Measurements from ENCODE around the gene AGAP1. TPM values are rescaled to one million over a fixed set of nuclear protein-coding genes. Genes with fewer than 3 reads are reported as not detected.
A peak's percentile ranks its signal among the peaks of the same experiment; 100 is the strongest.
"Not testable (repeated sequence)": the region's sequence is repeated elsewhere in the genome, so short reads cannot be mapped to it uniquely, and the experiment has no call there.

Gene AGAP1
- total RNA-seq, 1 donor from 2014 or later: 47.2 TPM

- Mint-ChIP-seq H3K36me3 (ENCODE audit: insufficient read depth) (peaks cover 12% of the 10 kb centered on the region), H3K27me3 (no peaks in the 10 kb centered on the region), H3K27ac (peak overlapping the region; percentile 28), H3K9me3 (ENCODE audit: low read depth) (peaks cover 3% of the 10 kb centered on the region), H3K4me3 (ENCODE audit: low read depth) (no peak overlapping the region), H3K4me1 (ENCODE audit: low read depth) (peaks cover 14% of the 10 kb centered on the region)
- DNase-seq (ENCODE audit: low spot score, unreplicated experiment): no peak
- TF ChIP-seq CTCF (IDR thresholded peaks at IDR 0.05; ENCODE audit: unreplicated experiment): no peak
Observed at GRCh38 chr2:235601960-235602704, 108.3 kb downstream of the AGAP1 start.

GRCh38 chr2:235602971-235603370 is 109.1 kb downstream of the AGAP1 start:
- H3K27me3 Mint-ChIP-seq; H3K27ac Mint-ChIP-seq; H3K4me3 Mint-ChIP-seq (ENCODE audit: low read depth); DNase-seq (ENCODE audit: low spot score, unreplicated experiment); H3K9me3 Mint-ChIP-seq (ENCODE audit: low read depth): not testable (repeated sequence)
- Mint-ChIP-seq H3K36me3 (ENCODE audit: insufficient read depth) (peaks cover 10% of the 10 kb centered on the region), H3K4me1 (ENCODE audit: low read depth) (peaks cover 14% of the 10 kb centered on the region)

GRCh38 chr2:235603659-235604058 is 109.8 kb downstream of the AGAP1 start:
- Mint-ChIP-seq H3K9me3 (ENCODE audit: low read depth) (peaks cover 3% of the 10 kb centered on the region), H3K4me1 (ENCODE audit: low read depth) (peaks cover 14% of the 10 kb centered on the region), H3K4me3 (ENCODE audit: low read depth) (no peak overlapping the region), H3K27me3 (no peaks in the 10 kb centered on the region), H3K36me3 (ENCODE audit: insufficient read depth) (peaks cover 9% of the 10 kb centered on the region), H3K27ac (no peak overlapping the region)
- DNase-seq (ENCODE audit: low spot score, unreplicated experiment): no peak
- no peak for TF ChIP-seq CTCF (IDR thresholded peaks at IDR 0.05; ENCODE audit: unreplicated experiment)

- peak overlapping the region; percentile 29 for H3K27ac Mint-ChIP-seq
- TF ChIP-seq CTCF (IDR thresholded peaks at IDR 0.05; ENCODE audit: unreplicated experiment): no peak
- no peak for DNase-seq (ENCODE audit: low spot score, unreplicated experiment)
- H3K9me3 Mint-ChIP-seq (ENCODE audit: low read depth): peaks cover 3% of the 10 kb centered on the region
- H3K36me3 Mint-ChIP-seq (ENCODE audit: insufficient read depth): peaks cover 9% of the 10 kb centered on the region
- H3K4me1 Mint-ChIP-seq (ENCODE audit: low read depth): peaks cover 12% of the 10 kb centered on the region
- H3K4me3 Mint-ChIP-seq (ENCODE audit: low read depth): no peak overlapping the region
- no peaks in the 10 kb centered on the region for H3K27me3 Mint-ChIP-seq
Observed at GRCh38 chr2:235605312-235606003, 111.6 kb downstream of the AGAP1 start.

- Mint-ChIP-seq H3K9me3 (ENCODE audit: low read depth) (peaks cover 3% of the 10 kb centered on the region), H3K27me3 (no peaks in the 10 kb centered on the region), H3K27ac (no peak overlapping the region), H3K36me3 (ENCODE audit: insufficient read depth) (peaks cover 5% of the 10 kb centered on the region), H3K4me1 (ENCODE audit: low read depth) (peaks cover 7% of the 10 kb centered on the region), H3K4me3 (ENCODE audit: low read depth) (no peak overlapping the region)
- TF ChIP-seq CTCF (IDR thresholded peaks at IDR 0.05; ENCODE audit: unreplicated experiment): no peak
- DNase-seq (ENCODE audit: low spot score, unreplicated experiment): no peak
Observed at GRCh38 chr2:235606004-235606715, 112.3 kb downstream of the AGAP1 start.

Data from progenitor cell of endocrine pancreas (in vitro differentiated cells).